IPS-18c (cell line): Measurements from ENCODE around the gene ARIH1.
"Not testable (repeated sequence)": the region's sequence is repeated elsewhere in the genome, so short reads cannot be mapped to it uniquely, and the experiment has no call there.

Source experiments
- H3K4me3 ChIP-seq: 2 replicates; pipeline ENCODE4 v1.7.0; 2013; ENCODE audit warnings: low read depth, mild to moderate bottlenecking, low read length, moderate library complexity; ENCODE audit not compliant: insufficient read depth
- H3K9me3 ChIP-seq: one replicate; pipeline ENCODE4 v1.6.1; 2013; ENCODE audit warnings: mild to moderate bottlenecking, low read length, moderate library complexity; ENCODE audit not compliant: control insufficient read depth, insufficient read depth

Gene ARIH1

DNA sequence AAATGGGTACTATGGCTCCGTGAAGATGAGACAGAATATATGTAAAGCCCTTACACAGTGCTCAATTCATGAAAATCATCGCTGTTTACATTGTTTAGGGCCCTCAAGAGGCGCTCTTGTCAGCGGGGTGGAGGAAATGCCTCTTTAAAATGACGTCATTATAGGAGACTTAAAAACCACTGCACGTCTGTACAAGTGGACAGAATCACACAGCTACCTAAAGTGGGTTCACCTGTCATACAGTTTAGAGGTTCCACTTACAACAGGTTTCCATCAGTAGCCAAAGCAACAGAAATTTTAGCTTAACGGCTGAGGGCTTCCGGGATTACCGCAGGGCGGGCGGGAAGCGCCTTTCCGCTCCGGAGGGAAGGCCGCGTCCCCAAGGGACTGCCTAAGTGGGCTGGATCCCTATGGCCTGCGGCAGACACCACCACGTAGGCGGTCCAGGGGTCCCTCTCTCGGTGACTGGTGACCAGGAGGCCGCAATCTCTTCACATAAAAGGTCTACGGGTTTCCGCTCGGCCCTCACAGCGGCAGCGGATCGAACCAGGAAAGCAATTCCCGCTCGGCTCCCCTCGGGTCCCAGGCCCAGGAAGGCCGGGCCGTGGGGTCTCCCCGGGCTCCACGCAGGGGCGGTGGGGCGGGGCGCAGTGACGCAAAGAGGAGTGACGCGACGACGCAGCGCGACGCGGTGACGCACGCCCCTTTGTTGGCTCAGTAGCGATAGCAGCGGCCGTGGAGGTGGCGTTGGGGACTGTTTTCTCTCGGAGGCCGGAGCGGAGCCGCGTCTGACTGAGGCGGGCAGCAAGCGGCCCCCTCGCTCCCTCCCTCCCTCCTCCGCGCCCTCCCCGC, at the start of gene ARIH1:
ARIH1 (plus strand) TSS at position 717 of the 852 bp plus-strand sequence. CDS start 310 bp downstream, outside the sequence.
- H3K9me3 ChIP-seq, result no peaks in the 10 kb centered on the region
- peak within 1 kb of the TSS; percentile 95 for H3K4me3 ChIP-seq

DNA sequence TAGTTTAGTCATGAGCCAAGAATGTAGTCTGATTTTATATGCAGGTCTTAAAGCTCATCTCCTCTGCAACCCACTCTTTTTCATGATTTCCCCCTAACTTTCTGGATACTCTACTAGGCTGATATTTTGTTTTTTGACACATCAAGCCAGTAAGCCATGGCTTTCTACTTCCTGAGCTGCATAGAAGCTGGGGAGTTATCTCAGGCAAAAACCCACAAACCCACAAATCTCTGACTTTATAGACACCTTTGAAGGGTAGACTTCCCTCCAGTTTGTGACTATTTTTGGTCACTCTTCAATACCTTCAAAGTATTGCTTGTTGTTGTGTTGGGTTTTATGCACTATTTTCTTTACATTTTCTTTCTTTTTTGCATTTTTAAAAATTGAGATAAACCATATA, 47.4 kb upstream of the ARIH1 start:
- H3K4me3 ChIP-seq, result no peak overlapping the region

DNA sequence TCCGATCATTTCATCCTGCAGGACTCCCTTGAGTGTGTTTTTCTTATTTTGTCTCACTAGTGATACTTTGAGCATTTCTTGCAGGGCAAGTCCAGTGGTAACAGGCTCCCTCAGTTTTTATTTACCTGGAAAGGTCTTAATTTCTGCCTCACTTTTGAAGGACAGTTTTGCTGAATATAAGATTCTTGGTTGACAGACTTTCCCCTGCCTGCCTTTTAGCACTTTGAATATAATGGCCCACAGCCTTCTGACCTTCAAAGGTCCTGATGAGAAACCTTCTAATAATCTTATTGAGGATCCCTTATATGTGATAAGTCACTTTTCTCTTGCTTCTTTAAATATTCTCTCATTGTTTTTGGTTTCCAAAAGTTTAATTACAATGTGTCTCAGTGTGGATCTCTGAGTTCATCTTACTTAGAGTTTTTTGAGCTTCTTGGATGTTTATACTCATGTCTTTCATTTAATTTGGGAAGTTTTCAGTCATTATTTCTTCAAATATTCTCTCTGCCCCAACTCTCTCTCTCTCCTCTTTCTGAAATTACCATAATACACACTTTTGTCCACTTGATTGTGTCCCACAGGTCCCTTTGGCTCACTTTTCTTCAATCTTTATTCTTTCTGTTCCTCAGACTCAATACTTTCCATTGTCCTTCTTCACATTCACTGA, 36.3 kb upstream of the ARIH1 start:
- H3K4me3 ChIP-seq, result no peak overlapping the region
- no peaks in the 10 kb centered on the region for H3K9me3 ChIP-seq

More for the DNA sequence above, 47.4 kb upstream of the ARIH1 start:
- no peaks in the 10 kb centered on the region for H3K9me3 ChIP-seq

DNA sequence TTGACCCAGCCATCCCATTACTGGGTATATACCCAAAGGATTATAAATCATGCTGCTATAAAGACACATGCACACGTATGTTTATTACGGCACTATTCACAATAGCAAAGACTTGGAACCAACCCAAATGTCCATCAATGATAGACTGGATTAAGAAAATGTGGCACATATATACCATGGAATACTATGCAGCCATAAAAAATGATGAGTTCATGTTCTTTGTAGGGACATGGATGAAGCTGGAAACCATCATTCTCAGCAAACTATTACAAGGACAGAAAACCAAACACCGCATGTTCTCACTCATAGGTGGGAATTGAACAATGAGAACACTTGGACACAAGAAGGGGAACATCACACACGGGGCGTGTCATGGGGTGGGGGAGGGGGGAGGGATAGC, 31.3 kb upstream of the ARIH1 start:
- not testable (repeated sequence) for H3K9me3 ChIP-seq, H3K4me3 ChIP-seq

- H3K4me3 ChIP-seq, result no peak overlapping the region
- no peaks in the 10 kb centered on the region for H3K9me3 ChIP-seq
Measured at GRCh38 chr15:72445426-72445825, 28.7 kb upstream of the ARIH1 start.

GRCh38 chr15:72450805-72451204, 23.3 kb upstream of the ARIH1 start:
- H3K4me3 ChIP-seq, result no peak overlapping the region
- no peaks in the 10 kb centered on the region for H3K9me3 ChIP-seq

GRCh38 chr15:72451224-72451623, 22.9 kb upstream of the ARIH1 start:
- H3K4me3 ChIP-seq, result no peak overlapping the region
- H3K9me3 ChIP-seq, result no peaks in the 10 kb centered on the region

GRCh38 chr15:72456684-72457083, 17.4 kb upstream of the ARIH1 start:
- no peaks in the 10 kb centered on the region for H3K9me3 ChIP-seq
- no peak overlapping the region for H3K4me3 ChIP-seq

- Histone ChIP-seq H3K4me3 (no peak overlapping the region), H3K9me3 (no peaks in the 10 kb centered on the region)
Measured at GRCh38 chr15:72460402-72460801, 13.7 kb upstream of the ARIH1 start.

- no peak overlapping the region for H3K4me3 ChIP-seq
- H3K9me3 ChIP-seq, result no peaks in the 10 kb centered on the region
Measured at GRCh38 chr15:72463702-72464101, 10.4 kb upstream of the ARIH1 start.

- no peaks in the 10 kb centered on the region for H3K9me3 ChIP-seq
Measured at GRCh38 chr15:72464251-72464650, 9.9 kb upstream of the ARIH1 start.

GRCh38 chr15:72468103-72468502, 6.0 kb upstream of the ARIH1 start:
- Histone ChIP-seq H3K4me3 (no peak overlapping the region), H3K9me3 (no peaks in the 10 kb centered on the region)

More at GRCh38 chr15:72464251-72464650, 9.9 kb upstream of the ARIH1 start:
- H3K4me3 ChIP-seq, result no peak overlapping the region

GRCh38 chr15:72472992-72473610, 1.0 kb upstream of the ARIH1 start:
- Histone ChIP-seq H3K4me3 (peak overlapping the region; percentile 95), H3K9me3 (no peaks in the 10 kb centered on the region)

- peak overlapping the region; percentile 95 for H3K4me3 ChIP-seq
- H3K9me3 ChIP-seq, result no peaks in the 10 kb centered on the region
Measured at GRCh38 chr15:72474466-72474911, 359 bp downstream of the ARIH1 start.

DNA sequence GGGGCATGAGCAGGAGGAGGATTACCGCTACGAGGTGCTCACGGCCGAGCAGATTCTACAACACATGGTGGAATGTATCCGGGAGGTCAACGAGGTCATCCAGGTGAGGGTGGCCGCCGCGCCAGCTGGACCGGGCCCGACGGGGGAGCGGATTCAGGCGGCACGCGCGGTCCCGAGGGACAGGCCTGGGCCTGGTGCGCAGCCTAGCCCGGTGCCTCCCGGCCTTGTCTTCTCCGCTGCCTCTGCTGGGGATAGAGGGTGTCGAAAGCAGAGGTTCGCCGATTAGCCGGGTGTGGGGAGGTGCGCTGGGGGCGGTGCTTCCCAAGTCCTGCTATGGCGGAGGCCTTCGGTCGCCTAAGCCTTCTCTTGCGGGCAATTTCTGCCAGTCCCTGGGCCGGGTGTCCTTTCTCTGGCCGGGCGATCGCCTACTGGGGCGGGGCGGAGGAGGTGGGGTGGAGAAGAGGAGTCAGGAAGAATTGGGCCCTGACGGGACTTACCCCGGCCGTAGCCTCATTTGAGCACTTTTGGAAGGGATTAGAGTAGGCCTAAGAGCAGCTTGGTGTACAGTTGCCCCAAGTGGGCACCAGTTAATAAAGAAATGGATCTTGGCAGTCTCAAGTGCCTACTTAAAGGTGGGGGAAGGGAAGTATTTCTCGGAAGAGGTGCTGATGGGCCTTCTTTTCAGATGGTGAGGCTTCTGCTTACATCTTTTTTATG, 940 bp downstream of the ARIH1 start:
- Histone ChIP-seq H3K9me3 (no peaks in the 10 kb centered on the region), H3K4me3 (peak overlapping the region; percentile 95)

GRCh38 chr15:72475674-72476073, 1.5 kb downstream of the ARIH1 start:
- Histone ChIP-seq H3K4me3 (peak overlapping the region; percentile 95), H3K9me3 (no peaks in the 10 kb centered on the region)

DNA sequence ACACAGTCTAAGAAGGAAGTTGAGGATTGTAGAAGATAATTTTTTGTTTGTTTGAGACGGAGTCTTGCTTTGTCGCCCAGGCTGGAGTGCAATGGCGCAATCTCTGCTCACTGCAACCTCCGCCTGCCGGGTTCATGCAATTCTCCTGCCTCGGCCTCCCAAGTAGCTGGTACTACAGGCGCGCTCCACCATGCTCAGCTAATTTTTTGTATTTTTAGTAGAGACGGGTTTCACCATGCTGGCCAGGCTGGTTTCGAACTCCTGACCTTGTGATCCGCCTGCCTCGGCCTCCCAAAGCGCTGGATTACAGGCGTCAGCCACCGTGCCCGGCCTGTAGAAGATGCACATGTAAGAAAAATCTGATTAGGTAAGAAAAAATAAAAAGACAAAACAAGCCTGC, 2.2 kb downstream of the ARIH1 start:
- H3K4me3 ChIP-seq, result not testable (repeated sequence)

More for the DNA sequence above, 2.2 kb downstream of the ARIH1 start:
- not testable (repeated sequence) for H3K9me3 ChIP-seq
